Endometrium (tissue), 2 donors: ENCODE data around the gene NANOS1.

ENCODE experiments used
- FAIRE-seq: peaks from 2 replicates; lab custom pipeline; 2012; peaks lifted over from hg19 to GRCh38; lab: Jason Lieb, UNC
- donor health status: control.
- donor health status: control.

NANOS1 gene, protein sequence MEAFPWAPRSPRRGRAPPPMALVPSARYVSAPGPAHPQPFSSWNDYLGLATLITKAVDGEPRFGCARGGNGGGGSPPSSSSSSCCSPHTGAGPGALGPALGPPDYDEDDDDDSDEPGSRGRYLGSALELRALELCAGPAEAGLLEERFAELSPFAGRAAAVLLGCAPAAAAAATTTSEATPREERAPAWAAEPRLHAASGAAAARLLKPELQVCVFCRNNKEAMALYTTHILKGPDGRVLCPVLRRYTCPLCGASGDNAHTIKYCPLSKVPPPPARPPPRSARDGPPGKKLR

DNA sequence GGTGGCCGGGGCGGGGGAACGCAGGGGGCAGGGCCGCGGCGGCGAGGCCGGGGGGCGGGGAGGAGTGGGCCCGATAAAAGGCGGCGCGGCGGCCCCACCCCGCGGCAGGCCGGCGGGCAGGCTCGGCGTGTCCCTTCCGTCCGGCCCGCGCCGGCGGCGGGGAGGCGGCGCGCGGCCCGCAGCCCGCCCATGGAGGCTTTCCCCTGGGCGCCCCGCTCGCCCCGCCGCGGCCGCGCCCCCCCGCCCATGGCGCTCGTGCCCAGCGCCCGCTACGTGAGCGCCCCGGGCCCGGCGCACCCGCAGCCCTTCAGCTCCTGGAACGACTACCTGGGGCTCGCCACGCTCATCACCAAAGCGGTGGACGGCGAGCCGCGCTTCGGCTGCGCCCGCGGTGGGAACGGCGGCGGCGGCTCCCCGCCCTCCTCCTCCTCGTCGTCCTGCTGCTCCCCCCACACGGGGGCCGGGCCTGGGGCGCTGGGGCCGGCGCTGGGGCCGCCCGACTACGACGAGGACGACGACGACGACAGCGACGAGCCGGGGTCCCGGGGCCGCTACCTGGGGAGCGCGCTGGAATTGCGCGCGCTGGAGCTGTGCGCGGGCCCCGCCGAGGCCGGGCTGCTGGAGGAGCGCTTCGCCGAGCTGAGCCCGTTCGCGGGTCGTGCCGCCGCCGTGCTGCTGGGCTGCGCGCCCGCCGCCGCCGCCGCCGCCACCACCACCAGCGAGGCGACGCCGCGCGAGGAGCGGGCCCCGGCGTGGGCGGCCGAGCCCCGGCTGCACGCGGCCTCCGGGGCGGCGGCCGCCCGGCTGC is at the start of gene NANOS1:
Gene NANOS1 (plus strand): TSS at position 102 of the 808 bp plus-strand sequence. CDS start 88 bp downstream, at position 190.
- no peak for FAIRE-seq

DNA sequence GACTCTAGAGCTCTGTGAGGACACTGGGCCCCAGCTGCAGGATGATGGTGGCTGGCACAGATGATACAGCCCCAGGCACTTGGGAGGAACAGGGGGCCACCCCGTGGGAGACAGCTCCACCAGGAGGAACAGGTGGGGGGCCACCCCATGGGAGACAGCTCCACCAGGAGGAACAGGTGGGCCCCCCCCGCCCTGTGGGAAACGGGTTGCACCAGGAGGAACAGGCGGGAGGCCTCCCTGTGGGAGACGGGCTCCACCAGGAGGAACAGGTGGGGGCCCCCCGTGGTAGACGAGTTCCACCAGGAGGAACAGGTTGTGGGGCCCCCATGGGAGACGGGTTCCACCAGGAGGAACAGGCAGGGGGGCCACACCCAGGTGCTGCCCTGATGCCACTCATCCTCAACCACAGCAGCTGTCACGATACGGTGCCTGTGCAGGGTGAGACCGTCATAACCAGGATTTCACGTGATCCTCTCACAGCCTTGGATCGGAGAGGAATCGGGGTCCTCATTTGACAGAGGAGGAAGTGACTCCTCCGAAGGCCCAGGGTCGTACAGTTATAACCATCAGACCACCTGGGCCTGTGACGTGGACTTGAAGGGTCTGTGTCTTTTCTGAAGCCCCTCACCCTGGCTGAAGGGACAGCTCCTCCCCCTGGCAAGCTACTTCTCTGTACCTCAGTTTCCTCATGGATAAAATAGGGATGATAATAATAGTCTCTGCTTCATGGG is 49.2 kb upstream of the NANOS1 start:
- no peak for FAIRE-seq

DNA sequence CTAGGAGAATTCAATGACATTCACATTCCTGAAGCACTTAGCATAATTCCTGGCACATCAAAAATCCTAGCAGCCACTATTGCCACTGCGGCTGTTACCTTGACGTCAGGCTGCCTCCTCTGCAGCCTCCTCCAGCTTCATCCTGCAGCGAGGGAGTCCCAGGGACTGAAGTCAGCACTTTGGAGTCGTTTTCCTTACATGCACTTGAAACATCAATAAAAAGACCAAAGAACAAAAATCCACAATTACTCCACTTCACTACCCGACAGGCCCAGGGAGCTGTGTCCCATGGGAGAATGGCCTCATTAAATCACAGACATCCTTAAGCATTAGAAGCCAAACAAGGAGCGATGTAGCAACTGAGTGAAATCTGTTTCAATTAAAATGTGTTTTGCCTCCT is 48.6 kb upstream of the NANOS1 start:
- no peak for FAIRE-seq

DNA sequence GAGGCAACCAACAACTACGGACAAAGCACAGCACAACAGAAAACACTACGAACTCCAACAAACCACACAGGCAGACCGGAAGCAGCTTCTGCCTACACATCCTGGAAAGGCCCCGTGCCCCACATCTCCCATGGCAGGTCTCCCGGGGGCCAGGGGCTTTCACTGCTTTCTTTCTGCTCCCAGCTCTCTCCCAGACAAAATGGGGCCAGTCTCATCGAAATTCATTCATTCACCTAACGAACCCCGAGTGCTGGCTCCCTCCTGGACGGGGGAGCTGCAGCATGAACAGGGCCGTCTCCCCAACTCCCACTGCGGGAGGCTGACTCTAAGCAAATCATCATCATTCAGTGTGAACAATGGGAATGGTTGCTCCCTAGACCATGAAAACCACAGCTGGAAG is 47.6 kb upstream of the NANOS1 start:
- no peak for FAIRE-seq

DNA sequence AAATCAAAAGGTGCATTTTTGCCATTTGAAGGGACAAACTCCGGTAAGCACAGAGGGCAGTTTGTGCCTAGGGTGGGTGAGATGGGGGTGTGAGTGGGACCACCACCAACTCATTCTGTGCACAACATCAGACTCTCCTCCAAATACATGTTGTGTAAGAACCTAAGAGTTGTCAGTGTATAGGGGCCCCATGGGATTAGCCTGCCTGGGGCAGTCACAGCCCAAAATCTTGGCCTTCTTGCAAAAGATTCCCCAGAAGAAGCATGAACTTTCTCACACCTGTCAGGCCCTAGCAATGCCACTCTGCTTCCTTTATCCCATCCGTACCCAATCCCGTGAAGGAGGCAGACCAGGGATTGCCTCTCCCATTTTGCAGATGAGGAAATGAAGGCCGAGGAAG is 47.1 kb upstream of the NANOS1 start:
- FAIRE-seq, result no peak

DNA sequence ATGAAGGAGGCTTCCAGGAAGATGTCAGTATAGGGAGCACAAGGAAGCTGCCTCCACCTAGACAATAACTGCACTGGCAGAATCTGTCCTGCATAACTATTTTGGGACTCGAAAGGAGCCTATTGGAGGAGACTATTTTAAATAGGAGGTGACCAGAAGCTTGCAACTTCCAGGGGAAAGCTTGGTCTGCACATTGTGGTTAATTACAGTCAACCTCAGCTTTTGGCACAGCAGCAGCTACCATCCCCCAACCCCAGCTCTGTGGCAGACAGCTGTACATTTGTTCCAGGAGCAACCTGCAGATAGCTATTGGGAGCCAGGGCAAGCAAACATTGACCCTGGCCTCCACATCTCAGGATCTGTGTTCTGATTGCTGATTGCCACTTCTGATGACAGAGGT is 46.3 kb upstream of the NANOS1 start:
- FAIRE-seq, result no peak

DNA sequence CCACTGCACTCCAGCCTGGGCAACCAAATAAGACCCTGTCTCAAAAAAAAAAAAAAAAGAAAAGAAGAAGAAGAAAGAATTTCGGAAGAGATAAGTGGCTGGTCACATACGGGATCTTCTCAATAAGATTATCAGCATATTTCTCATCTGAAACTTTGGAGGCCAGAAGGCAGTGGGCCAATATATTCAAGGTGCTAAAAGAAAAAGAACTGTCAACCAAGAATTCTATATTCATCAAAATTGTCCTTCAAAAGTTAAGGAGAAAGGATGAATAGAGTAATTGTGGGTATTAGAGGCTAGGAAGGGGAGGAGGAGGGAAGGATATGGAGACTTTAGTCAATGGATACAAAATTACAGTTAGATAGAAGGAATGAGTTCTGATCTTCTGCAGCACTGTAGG is 43.9 kb upstream of the NANOS1 start:
- FAIRE-seq, result no peak

DNA sequence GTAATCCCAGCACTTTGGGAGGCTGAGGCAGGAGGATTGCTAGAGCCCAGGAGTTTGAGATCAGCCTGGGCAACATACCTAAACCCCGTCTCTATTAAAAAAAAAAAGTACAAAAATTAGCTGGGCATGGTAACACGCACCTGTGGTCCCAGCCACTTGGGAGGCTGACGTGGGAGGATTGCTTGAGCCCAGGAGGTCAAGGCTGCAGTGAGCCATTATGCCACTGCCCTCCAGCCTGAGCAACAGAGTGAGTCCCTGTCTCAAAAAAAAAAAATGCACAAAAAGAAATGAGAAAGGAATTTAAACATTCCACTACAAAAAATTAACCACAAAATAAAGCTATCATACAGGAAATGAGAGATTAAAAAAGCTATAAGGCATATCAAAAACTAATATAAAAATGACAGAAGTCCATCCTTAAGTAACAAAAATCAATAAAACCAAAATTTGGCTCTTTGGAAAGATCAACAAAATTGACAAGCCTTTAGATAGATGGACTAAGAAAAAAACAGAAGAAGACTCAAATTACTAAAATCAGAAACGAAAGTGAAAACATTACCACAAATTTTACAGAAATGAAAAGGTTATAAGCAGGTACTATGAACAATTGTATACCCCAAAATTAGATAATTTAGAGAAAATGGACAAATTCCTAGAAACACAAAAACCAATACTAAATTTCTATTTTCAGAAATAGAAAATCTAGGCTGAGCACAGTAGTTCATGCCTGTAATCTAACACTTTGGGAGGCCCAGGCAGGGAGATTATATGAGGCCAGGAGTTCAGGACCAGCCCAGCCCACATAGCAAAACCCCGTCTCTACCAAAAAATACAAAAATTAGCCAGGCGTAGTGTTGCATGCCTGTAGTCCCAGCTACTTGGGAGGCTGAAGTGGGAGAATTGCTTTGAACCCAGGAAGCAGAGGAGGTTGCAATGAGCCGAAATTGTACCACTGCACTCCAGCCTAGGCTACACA is 42.4 kb upstream of the NANOS1 start:
- no peak for FAIRE-seq

DNA sequence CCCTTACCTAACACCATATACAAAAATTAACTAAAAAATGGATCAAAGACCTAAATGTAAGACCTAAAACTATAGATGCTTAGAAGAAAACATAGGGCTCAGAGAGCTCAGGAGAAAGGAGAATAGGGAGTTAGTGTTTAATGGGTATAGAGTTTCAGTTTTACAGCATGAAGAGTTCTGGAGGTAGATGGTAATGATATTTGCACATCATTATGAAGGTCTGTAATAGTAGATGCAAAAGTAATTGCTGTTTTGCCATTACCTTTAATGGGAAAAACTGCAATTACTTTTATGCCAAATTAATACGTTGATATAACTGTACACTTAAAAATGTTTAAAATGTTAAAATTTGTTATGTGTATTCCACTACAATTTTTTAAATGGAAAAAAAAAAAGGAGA is 39.2 kb upstream of the NANOS1 start:
- FAIRE-seq, result no peak

DNA sequence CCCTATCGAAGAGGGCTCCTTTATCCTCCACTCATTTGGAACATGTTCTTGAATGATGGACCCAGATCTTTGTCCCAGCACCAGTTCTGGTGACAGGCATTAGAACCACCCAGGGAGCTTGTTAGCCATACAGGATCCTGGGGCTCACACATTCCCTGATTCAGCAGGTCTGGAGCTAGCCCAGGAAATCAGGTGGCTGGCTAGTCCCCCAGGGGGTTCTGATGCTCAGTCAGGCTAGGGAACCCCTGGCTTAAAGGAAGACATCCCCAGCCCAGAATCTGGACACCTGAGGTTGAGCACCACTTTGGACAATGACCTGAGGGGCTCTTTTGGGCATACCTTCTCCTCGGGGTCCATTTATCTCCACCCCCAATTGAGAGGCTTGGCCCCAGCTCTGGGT is 37.0 kb upstream of the NANOS1 start:
- no peak for FAIRE-seq

DNA sequence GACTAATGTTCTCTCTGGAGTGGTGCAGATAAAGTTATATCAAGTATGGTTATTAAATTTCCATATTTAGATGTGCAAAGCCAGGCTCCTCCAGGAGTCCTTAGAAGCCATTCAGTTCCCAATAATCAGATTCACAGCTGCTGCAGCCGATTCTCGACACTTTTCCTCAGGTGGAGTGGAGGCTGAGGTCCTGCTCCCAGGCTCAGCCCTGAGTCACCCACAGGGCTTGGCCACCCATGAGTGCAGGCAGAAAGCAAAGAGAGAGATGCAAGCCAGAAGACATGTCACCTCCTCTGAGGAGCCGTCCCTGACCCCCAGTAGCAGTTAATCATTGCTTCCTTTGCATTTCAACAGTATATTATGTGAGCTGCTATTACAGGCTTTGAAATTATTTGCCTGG is 36.3 kb upstream of the NANOS1 start:
- FAIRE-seq, result no peak

DNA sequence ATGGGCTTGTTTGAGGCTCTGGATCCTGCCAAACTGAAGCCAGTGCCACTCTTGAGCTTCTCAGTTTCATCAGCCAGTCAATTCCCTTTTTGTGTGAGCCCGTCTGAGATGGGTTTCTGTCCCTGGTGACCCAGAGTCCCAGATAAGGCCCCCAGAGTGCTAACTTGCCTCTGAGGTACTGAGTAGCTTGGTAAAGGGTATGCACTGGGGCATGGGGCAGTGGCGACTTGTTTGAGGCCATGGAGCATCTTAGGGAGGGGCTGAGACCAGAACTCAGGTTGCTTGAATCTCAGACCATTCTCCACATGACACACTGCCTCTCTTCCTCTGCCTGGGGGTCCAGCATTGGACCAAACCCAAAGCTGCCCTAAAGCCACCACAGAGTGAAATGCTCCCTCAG is 35.2 kb upstream of the NANOS1 start:
- no peak for FAIRE-seq

DNA sequence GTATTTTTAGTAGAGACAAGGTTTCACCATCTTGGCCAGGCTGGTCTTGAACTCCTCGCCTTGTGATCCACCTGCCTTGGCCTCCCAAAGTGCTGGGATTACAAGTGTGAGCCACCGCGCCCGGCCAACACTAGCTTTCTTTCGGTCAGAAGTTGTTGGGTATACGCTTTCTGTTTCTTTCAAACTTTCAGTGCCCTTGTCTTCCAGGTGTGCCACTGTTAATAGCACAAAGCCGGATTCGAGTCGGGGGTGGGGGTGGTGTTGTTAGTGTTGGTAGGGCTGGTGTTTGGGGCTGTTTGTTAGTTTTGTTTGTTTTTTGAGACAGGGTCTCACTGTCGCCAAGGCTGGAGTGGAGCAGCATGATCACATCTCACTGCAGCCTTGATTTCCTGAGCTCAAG is 33.8 kb upstream of the NANOS1 start:
- FAIRE-seq, result no peak

DNA sequence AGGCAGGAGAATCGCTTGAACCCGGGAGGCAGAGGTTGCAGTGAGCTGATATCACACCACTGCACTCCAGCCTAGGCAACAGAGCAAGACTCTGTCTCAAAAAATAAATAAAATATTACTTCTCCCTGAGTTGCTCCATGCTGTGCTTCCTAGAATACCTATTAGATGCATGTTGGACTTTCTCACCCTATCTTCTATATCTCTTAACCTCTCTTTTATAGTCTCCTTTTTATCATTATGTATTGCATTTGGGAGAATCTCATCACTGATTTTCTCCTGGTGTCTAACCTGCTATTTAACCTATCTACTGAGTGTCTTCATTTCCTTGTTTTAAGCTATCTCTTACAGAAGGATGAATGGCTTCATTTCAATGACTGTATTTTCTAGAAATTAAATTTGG is 32.1 kb upstream of the NANOS1 start:
- FAIRE-seq, result no peak

DNA sequence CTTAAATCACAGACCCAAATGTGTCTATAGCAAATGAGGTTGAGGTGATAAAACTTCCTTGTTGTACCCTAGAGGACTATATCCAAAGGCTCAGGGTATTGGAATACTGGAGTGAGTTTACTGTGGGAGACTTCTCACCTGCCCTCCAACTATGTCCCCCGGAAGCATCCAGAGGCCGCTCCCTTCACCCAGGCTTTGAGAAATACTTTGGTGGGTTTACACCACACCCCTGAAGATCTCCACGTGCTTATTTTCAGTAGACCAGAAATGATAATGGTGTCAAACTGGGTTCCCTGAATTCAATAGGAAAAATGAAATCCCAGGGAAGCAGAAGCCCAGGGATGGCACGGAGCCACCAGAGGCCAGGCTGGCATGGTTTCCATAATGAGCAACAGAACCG is 31.3 kb upstream of the NANOS1 start:
- FAIRE-seq, result no peak

DNA sequence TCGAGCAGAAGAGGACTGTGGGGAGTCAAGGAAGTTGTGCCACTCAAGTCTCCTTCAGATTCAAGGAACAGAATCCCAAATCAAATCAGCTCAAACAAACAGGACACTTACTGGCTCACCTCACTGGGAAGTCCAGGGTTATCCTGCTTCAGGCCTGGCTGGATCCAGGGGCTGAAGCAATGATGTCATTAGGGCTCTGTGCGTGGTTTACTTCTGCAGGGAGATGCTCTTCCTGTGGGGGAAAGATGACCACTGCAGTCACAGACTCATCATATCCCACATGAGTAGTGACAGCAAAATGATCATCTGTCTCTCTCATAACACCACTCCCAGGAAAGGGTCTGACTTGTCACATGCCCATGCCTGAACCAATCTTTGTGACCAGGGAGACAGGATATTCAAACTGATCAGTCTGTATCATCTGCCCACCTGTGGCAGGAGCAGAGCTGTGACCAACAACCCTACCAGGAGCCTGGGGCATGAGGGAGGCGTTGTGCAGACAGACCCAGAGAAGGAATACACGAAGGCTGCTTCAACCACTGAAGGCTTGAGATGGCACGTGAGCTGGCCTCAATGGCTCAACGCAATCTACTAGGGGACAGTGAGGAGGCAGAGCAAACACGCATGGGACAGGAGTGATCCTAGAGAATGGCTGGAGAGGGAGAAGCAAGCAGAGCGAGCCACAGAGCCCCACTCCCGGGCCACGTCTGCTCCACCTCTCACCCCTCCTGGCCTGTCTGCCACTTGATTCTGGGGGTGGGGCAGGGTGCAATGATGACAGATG is 27.6 kb upstream of the NANOS1 start:
- FAIRE-seq, result no peak

DNA sequence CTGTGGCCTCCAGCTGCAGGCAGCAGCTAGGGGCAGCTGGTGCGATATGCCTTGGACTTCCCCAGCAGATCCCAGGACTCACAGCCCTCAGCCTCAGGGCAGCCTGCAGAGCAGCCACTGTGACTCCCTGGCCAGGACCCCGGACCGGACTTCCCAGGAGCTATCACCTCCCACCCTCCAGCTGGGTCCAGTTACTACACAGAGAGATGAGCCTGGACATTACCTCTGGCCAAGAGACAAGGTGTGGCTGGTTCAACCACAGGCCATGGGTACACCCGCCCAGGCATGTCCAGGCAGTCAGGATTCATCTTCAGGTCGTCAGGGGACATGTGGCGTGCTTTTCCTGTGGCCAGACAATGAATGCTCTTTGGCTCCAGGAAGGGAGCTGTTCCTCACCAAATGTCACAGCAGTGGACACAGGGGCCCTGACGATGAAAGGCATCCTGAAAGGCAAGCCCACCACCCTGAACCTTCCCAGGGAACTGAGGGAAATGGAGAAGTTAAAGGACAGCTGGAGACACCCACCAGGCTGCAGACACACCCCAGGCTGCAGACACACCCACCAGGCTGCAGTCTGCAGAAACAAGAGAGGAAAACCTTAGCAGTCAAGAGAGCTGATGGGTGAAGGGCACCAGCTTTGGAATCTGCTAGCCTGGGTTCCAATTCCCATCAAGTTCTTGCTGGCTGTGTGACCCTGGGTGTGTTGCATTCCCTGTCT is 25.8 kb upstream of the NANOS1 start:
- no peak for FAIRE-seq

DNA sequence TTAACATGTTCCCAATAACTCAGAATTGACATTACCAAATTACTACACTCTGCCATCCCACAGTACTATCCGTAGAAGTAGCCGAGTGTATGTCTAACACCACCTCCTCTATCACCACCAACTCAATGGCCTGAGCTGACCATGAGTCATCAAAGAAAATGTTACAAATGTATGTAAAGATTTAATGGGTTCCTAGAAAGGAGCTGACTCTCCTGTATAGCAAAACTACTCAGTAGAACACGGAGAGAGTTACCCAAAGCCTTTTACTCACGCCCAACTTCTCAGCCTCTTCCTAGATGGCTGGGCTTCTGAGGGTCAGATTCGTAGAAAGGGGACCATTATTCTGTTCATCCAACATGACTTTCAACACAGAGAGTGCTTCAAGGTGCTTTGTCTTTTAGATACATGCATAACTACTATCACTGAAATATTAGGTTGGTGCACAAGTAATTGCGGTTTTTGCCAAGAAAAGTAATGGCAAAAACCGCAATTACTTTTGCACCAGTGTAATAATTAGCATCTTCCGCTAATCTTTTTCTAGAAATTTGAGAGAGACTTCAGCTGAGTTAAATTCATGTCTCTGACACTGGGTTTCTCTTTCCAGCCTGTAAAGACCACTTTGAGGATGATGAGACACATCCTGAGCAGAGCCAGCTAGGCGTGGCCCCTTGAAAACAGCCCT is 24.0 kb upstream of the NANOS1 start:
- no peak for FAIRE-seq

DNA sequence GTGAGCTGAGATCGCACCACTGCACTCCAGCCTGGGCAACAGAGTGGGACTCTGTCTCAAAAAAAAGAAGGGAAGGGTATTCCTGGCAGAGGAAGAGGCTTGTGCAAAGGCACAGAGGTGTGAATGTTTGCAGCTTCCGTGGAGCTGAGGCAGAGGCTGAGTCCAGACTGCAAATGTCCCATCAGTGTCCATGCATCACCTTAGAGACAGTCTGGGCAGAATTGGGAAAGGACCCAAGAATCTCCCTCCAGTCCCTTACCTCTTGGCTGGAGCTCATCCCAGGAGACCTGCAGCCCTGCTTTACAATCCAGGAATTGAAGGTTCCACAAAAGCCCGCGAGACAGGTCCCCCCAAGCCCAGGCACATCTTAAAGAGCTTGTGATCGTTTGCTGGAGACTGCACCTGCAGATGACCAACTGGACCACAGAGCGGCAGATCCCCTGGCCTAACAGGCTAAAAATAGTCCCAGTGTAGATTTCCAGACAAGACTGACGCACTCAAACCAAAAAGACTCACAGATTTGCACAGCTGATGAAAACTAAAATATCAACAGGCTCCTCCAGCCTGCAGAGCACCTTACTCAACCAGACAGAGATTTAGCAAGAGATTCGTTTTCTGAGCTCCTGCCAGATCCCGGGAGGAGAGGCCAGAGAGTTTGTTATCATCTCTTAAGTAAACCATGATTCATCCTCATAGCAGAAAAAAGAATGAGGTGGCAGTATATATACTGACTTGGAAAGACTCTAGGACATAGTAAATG is 22.9 kb upstream of the NANOS1 start:
- FAIRE-seq, result no peak
